Duodenal mucosa (tissue), 2 donors: ENCODE measurements around the gene IPO4.

Source experiments
- H3K27ac ChIP-seq: one replicate; pipeline ENCODE4 v1.7.0; 2013; ENCODE audit warnings: low read depth, low read length
- H3K27me3 ChIP-seq, 2 donors: one replicate each; pipeline ENCODE4 v1.7.0; 2013; ENCODE audit warnings: low read length in 2 of 2, control low read depth in 1 of 2; ENCODE audit not compliant: insufficient read depth in 2 of 2, control insufficient read depth in 1 of 2
- H3K36me3 ChIP-seq, 2 donors: one replicate each; pipeline ENCODE4 v1.7.0; 2013; ENCODE audit warnings: low read length in 2 of 2, control low read depth in 1 of 2; ENCODE audit not compliant: insufficient read depth in 2 of 2, control insufficient read depth in 1 of 2
- H3K4me1 ChIP-seq, 2 donors: one replicate each; pipeline ENCODE4 v1.7.0; 2013; ENCODE audit warnings: low read length in 2 of 2, control low read depth in 1 of 2; ENCODE audit not compliant: insufficient read depth in 2 of 2, control insufficient read depth in 1 of 2
- H3K4me3 ChIP-seq, 2 donors: one replicate each; pipeline ENCODE4 v1.7.0; 2013; ENCODE audit warnings: low read length in 2 of 2, low read depth in 1 of 2
- H3K9ac ChIP-seq, 2 donors: one replicate each; pipeline ENCODE4 v1.7.0; 2013; ENCODE audit warnings: low read length in 2 of 2, low read depth in 1 of 2
- H3K9me3 ChIP-seq, 2 donors: one replicate each; pipeline ENCODE4 v1.7.0; 2013; ENCODE audit warnings: low read length in 2 of 2, control low read depth in 1 of 2; ENCODE audit not compliant: control insufficient read depth in 1 of 2

IPO4 gene

DNA sequence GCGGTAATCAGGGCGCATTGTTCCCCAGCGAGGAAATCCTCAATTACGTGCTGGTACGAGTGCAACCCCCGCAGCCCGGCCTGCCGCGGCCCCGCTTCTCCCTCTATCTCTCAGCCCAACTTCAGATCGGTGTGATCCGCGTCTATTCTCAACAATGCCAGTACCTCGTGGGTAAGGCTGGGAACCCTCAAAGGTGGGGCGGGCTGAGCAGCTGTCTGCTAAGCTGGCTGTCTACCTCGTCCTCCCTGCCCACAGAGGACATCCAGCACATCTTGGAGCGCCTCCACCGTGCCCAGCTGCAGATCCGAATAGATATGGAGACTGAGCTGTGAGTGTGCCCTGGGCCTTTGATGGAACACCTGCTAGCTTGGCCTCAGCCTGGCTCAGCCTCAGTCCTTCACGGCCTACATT, 15.7 kb downstream of the IPO4 start:
- Histone ChIP-seq H3K36me3 (peaks cover 29 to 46% of the 10 kb centered on the region in 2 donors), H3K27ac (no peak overlapping the region), H3K9me3 (no peaks in the 10 kb centered on the region), H3K4me3 (peak overlapping the region in 1 of 2 donors; percentile 57), H3K9ac (peak overlapping the region in 1 of 2 donors; percentile 16), H3K27me3 (no peaks in the 10 kb centered on the region), H3K4me1 (no peaks in the 10 kb centered on the region)

DNA sequence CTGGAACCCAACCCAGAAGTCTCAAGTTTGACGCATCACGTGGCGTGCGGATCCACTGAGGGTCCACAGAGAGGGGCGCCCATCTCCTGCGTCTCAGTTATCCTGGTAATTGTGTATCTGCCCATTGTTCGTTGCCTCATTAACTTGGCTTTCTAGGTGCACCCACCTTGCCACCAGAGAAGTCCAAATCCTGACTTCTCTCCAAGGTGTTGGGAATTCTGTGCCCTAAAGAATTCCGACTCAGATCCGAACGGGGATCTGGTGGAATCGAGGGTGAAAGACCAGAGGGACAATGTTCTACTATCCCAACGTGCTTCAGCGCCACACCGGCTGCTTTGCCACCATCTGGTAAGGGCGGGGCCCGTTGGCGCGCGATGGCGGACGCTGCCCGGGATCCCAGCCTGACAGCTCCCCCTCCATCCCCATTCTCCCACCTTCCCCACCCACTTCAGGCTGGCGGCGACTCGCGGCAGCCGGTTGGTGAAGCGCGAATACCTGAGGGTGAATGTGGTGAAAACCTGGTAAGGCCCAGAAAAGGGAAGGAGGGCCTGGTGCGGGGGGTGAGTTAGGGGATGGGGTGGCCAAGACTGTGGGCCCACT, 16.3 kb downstream of the IPO4 start:
- H3K36me3 ChIP-seq = peaks cover 30 to 46% of the 10 kb centered on the region in 2 donors
- H3K27me3 ChIP-seq = no peaks in the 10 kb centered on the region
- H3K9ac ChIP-seq = peak overlapping the region in 1 of 2 donors; percentile 16
- H3K4me3 ChIP-seq = peak overlapping the region; percentile 0 to 57
- no peak overlapping the region for H3K27ac ChIP-seq
- no peaks in the 10 kb centered on the region for H3K4me1 ChIP-seq
- H3K9me3 ChIP-seq = no peaks in the 10 kb centered on the region

DNA sequence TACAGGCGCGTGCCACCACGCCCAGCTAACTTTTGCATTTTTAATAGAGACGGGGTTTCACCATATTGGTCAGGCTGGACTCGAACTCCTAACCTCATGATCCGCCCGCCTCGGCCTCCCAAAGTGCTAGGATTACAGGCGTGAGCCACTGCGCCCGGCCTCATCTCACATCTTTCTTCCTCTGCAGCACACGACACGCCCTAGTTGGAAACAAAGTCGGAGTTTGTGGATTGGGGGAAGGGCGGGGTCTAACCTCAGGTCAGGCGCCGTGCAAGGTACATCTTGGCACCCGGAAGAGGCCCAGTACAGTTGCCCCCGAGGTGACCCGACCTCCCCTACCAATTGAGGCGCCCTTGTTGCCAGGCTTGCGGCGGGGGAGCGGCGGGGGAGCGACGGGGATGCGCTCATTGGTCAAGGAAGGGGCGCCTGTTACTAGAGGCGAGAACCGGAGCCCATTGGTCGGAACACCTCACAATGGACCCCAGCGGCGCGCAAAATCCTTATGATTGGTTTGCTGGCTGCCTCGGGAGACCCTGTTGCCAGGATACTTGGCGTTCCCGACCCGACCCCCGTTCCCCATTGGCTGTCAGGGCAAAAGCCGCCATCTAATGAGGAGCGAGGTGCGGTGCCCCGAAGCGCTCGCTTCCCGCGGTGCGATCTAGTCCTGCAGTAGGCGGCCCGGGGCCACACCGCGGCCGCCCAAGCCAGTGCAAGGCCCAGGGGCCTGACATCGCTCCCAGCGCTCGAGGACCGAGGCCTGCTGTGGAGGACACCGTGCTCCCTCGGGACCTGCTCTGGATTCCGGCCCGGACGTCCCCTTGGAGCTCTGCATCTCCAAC, 17.0 kb downstream of the IPO4 start, which contains the start of gene REC8:
Gene REC8, plus strand, starts transcription at position 659 of the 839 bp plus-strand sequence. CDS start 473 bp downstream, outside the sequence.
- Histone ChIP-seq H3K4me1 (no peaks in the 10 kb centered on the region), H3K4me3 (peak within 1 kb of the TSS; percentile 0 to 57), H3K9me3 (no peaks in the 10 kb centered on the region), H3K27ac (peak within 1 kb of the TSS; percentile 10), H3K9ac (peak within 1 kb of the TSS in 1 of 2 donors; percentile 16), H3K36me3 (peaks cover 27 to 44% of the 10 kb centered on the region in 2 donors), H3K27me3 (no peaks in the 10 kb centered on the region)

DNA sequence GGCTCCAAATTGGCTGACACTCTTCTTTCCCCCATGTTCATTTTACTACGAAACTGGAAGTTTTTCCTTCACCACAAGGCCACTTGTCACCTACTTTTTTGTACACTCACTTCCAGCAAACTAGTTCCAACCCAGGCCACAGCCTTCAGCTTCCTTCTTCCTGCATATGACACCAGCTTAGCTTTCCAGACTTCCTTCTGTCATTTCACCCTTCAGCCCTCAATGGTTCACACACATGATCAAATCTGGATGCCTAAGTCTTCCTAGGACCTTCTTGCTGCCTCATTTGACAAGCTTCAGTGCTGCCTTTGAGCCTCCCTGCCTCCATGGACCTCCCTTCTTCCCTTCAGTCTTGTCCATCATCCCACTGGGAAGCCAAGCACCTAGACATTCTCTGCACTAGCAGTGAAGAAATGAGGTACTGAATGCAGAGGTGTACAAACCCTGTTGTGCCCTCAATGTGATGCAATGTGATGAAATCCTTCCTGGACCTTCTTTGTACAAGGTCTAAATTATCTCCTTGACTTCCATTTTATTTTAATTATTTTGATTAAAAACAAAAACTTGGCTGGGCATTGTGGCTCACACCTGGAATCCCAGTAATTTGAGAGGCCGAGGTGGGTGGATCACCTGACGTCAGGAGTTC, 21.0 kb downstream of the IPO4 start:
- H3K4me1 ChIP-seq = peaks cover 8 to 16% of the 10 kb centered on the region in 2 donors
- H3K36me3 ChIP-seq = peaks cover 52 to 62% of the 10 kb centered on the region in 2 donors
- no peak overlapping the region for H3K9ac ChIP-seq
- H3K27me3 ChIP-seq = no peaks in the 10 kb centered on the region
- no peaks in the 10 kb centered on the region for H3K9me3 ChIP-seq
- H3K4me3 ChIP-seq = no peak overlapping the region
- no peak overlapping the region for H3K27ac ChIP-seq

DNA sequence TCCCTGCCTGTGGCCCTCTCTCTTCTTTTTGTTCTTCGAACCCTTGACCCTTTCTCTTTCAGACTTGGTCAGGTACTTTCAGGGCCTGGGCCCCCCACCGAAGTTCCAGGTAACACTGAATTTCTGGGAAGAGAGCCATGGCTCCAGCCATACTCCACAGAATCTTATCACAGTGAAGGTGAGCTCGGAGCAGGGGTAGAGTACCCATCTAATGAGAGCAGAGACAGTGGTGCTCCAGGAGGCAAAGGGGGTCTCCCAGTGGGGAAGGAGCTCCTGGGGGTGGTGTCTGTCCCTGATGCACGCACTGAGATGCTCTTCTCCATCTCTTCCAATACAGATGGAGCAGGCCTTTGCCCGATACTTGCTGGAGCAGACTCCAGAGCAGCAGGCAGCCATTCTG, 22.8 kb downstream of the IPO4 start:
- H3K27ac ChIP-seq = no peak overlapping the region
- no peak overlapping the region for H3K9ac ChIP-seq
- no peaks in the 10 kb centered on the region for H3K9me3 ChIP-seq
- no peaks in the 10 kb centered on the region for H3K27me3 ChIP-seq
- peaks cover 51 to 56% of the 10 kb centered on the region in 2 donors for H3K36me3 ChIP-seq
- H3K4me3 ChIP-seq = no peak overlapping the region
- H3K4me1 ChIP-seq = peaks cover 18 to 27% of the 10 kb centered on the region in 2 donors

DNA sequence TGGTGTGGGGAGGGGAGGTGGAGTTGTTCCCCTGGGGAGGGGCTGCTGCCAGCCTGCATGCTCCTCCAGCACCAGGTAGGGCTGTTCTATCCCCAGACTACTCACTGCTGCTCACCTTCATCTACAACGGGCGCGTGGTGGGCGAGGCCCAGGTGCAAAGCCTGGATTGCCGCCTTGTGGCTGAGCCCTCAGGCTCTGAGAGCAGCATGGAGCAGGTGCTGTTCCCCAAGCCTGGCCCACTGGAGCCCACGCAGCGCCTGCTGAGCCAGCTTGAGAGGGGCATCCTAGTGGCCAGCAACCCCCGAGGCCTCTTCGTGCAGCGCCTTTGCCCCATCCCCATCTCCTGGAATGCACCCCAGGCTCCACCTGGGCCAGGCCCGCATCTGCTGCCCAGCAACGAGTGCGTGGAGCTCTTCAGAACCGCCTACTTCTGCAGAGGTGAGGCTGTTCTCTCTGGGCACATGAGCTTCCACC, 24.1 kb downstream of the IPO4 start:
- H3K9ac ChIP-seq = no peak overlapping the region
- no peak overlapping the region for H3K27ac ChIP-seq
- H3K36me3 ChIP-seq = peaks cover 60 to 66% of the 10 kb centered on the region in 2 donors
- H3K4me1 ChIP-seq = peaks cover 24 to 34% of the 10 kb centered on the region in 2 donors
- H3K9me3 ChIP-seq = no peaks in the 10 kb centered on the region
- no peak overlapping the region for H3K4me3 ChIP-seq
- H3K27me3 ChIP-seq = no peaks in the 10 kb centered on the region

DNA sequence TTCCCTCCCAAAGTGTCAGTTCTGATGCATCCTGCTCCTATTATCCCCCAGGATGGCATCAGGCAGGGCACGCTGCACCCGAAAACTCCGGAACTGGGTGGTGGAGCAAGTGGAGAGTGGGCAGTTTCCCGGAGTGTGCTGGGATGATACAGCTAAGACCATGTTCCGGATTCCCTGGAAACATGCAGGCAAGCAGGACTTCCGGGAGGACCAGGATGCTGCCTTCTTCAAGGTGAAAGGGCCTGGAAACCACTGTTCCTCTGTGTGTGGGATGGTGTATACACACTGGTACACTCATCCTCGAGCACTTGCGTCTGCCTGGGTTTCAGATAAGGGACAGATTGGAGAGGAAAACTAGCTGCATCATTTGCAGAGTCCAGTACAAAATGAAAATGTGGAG, 26.5 kb downstream of the IPO4 start:
- Histone ChIP-seq H3K9me3 (no peaks in the 10 kb centered on the region), H3K36me3 (peaks cover 60 to 69% of the 10 kb centered on the region in 2 donors), H3K27ac (peak overlapping the region; percentile 87), H3K9ac (peak overlapping the region; percentile 95 to 97), H3K4me1 (peaks cover 24 to 34% of the 10 kb centered on the region in 2 donors), H3K27me3 (no peaks in the 10 kb centered on the region), H3K4me3 (peak overlapping the region; percentile 87 to 90)

DNA sequence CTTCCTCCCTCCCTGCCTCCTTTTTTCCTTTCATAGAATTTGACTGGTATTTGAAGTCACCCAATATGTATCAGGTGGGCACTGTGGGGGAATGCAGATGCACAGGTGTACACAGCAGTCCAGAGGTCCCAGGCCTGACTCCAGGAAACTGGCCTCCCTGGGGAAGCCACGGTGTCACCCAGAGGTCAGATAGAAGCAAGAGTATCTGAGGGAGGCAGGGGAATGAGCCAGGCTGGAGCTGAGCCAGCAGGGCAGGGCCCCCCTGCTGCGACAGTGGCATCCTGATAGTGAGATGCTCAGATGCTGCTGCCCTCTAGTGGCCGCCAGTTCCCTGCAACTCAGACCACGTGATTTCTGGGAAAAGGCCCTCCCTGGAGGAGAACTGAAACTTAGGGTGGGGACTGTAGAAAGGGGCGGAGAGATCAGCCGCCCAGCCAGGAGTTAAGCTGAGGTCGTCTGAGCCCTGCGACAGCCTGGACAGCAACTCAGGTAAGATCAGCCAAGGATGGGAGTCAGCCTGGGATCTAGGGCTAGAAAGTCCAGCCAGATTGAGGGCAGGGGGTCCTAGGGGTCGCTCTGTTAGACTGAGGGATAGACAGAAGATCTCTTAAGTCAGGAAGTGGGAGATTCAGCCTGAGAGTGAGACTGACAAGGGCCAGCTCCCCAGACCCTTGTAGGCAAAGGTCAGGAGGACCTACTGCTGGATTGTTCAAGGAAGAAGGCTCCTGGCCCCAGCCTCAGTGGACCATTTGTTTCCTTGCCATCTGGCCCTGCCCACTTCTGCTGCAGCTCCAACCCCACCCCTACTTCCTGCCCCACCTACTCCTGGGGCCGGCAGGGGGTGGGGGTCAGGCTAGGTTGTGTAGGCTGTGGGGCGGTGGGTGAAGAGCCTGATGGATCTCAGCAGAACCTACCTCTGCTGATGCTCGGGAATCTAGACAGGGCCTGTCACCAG, 27.5 kb downstream of the IPO4 start, which contains the start of gene IRF9:
Gene IRF9, plus strand, starts transcription at position 416 of the 955 bp plus-strand sequence. CDS start 880 bp downstream, outside the sequence.
- Histone ChIP-seq H3K4me1 (peaks cover 24 to 34% of the 10 kb centered on the region in 2 donors), H3K36me3 (peaks cover 58 to 70% of the 10 kb centered on the region in 2 donors), H3K9ac (peak within 1 kb of the TSS; percentile 95 to 97), H3K9me3 (no peaks in the 10 kb centered on the region), H3K4me3 (peak within 1 kb of the TSS; percentile 87 to 90), H3K27me3 (no peaks in the 10 kb centered on the region), H3K27ac (peak within 1 kb of the TSS; percentile 87)

DNA sequence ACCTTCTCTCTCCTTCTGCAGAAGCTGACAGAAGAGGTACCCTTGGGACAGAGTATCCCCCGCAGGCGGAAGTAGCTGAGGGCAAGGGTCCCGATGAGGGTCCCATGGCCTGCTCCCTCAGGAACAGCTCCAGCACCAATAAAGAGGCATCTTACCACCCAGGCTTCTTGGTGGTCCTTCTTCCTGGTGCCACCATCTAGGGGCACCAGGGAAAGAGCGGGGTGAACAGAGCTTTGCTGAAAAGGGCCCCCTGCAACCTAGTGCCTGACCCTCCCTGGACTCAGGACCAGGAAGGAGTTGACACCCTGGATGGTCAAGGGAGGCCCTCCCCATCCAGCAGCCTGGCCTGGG, 28.1 kb downstream of the IPO4 start:
- Histone ChIP-seq H3K4me1 (peaks cover 24 to 34% of the 10 kb centered on the region in 2 donors), H3K27me3 (no peaks in the 10 kb centered on the region), H3K9ac (peak overlapping the region; percentile 3 to 39), H3K9me3 (no peaks in the 10 kb centered on the region), H3K4me3 (peak overlapping the region in 1 of 2 donors; percentile 87), H3K27ac (peak overlapping the region; percentile 87), H3K36me3 (peaks cover 57 to 70% of the 10 kb centered on the region in 2 donors)
